Neural cell (in vitro differentiated cells): ENCODE data around the gene NTSR2. TPM values are rescaled to one million over a fixed set of nuclear protein-coding genes. Genes with fewer than 3 reads are reported as not detected.

ENCODE experiments used
- H2AFZ ChIP-seq: fragments of 200-600, 300-800 bp; sonication (generic), shearing (Covaris generic); 2 replicates; pipeline ENCODE4 v1.6.0; 2014; ENCODE audit warnings: low read depth, mild to moderate bottlenecking, antibody characterized with exemption, low read length, moderate library complexity
- H3F3A ChIP-seq: fragments of 200-600 bp; shearing (Covaris generic); 2 replicates; pipeline ENCODE4 v1.6.1; 2016; ENCODE audit warnings: mild to moderate bottlenecking, moderate library complexity, mixed read lengths, antibody characterized with exemption, low read length; ENCODE audit not compliant: insufficient read depth, poor library complexity, severe bottlenecking
- H3K27ac ChIP-seq: fragments of 200-600, 300-800 bp; sonication (generic), shearing (Covaris generic); 2 replicates; pipeline ENCODE4 v1.5.1; 2014; ENCODE audit warnings: mild to moderate bottlenecking, low read length, moderate library complexity
- H3K27me3 ChIP-seq: fragments of 300-800, 200-600 bp; sonication (generic), shearing (Covaris generic); 2 replicates; pipeline ENCODE4 v1.6.0; 2014; ENCODE audit warnings: mild to moderate bottlenecking, low read depth, low read length, moderate library complexity; ENCODE audit not compliant: insufficient read depth
- H3K36me3 ChIP-seq: fragments of 300-800, 200-600 bp; sonication (generic), shearing (Covaris generic); 2 replicates; pipeline ENCODE4 v1.5.1; 2014; ENCODE audit warnings: mild to moderate bottlenecking, antibody characterized with exemption, low read length, moderate library complexity; ENCODE audit not compliant: insufficient read depth
- H3K4me2 ChIP-seq: fragments of 300-800, 200-600 bp; sonication (generic), shearing (Covaris generic); 2 replicates; pipeline ENCODE4 v1.6.0; 2014; ENCODE audit warnings: mild to moderate bottlenecking, low read length
- H3K4me3 ChIP-seq: fragments of 300-800, 200-600 bp; sonication (generic), shearing (Covaris generic); 2 replicates; pipeline ENCODE4 v1.5.1; 2014; ENCODE audit warnings: mild to moderate bottlenecking, low read length, moderate library complexity
- H3K79me2 ChIP-seq: fragments of 200-600 bp; shearing (Covaris generic); replicated peaks from 2 replicates; pipeline ENCODE4 v1.6.0; 2014; ENCODE audit warnings: mild to moderate bottlenecking, low read length, moderate library complexity; ENCODE audit not compliant: insufficient read depth
- H3K9ac ChIP-seq: fragments of 300-800, 200-600 bp; sonication (generic), shearing (Covaris generic); 2 replicates; pipeline ENCODE4 v1.6.1; 2016; ENCODE audit warnings: mild to moderate bottlenecking, low read length, mixed read lengths
- H3K9me2 ChIP-seq: fragments of 200-600 bp; shearing (Covaris generic); 2 replicates; pipeline ENCODE4 v1.6.1; 2016; ENCODE audit warnings: mild to moderate bottlenecking, low read length, mixed read lengths; ENCODE audit not compliant: insufficient read depth
- H3K9me3 ChIP-seq: fragments of 200-600, 300-800 bp; sonication (generic), shearing (Covaris generic); 2 replicates; pipeline ENCODE4 v1.6.1; 2016; ENCODE audit warnings: mild to moderate bottlenecking, mixed run types, low read length, moderate library complexity, mixed read lengths
- H4K20me1 ChIP-seq: fragments of 200-600 bp; shearing (Covaris generic); 2 replicates; pipeline ENCODE4 v1.6.1; 2016; ENCODE audit warnings: mild to moderate bottlenecking, mixed run types; ENCODE audit not compliant: insufficient read depth
- EP300 ChIP-seq: fragments of 450-650 bp; conservative IDR thresholded peaks from 2 replicates; pipeline ENCODE4 v1.6.1; 2014; ENCODE audit warnings: antibody characterized with exemption, mild to moderate bottlenecking, moderate library complexity; ENCODE audit not compliant: poor library complexity, severe bottlenecking
- EZH2 ChIP-seq: fragments of 200-600, 300-800 bp; shearing (Covaris generic), sonication (generic); IDR thresholded peaks from 2 replicates; pipeline ENCODE4 v1.6.1; 2014; ENCODE audit warnings: antibody characterized with exemption, low read length, borderline replicate concordance, mild to moderate bottlenecking; ENCODE audit not compliant: insufficient read depth, poor library complexity, severe bottlenecking
- MXI1 ChIP-seq: fragments of 450-650 bp; conservative IDR thresholded peaks from 2 replicates; pipeline ENCODE4 v1.6.1; 2014; ENCODE audit warnings: antibody characterized with exemption, mild to moderate bottlenecking; ENCODE audit not compliant: poor library complexity, severe bottlenecking
- POLR2AphosphoS5 ChIP-seq: IDR thresholded peaks from 2 replicates; pipeline ENCODE4 v1.6.1; 2012
- RAD21 ChIP-seq: fragments of 450-650 bp; conservative IDR thresholded peaks from 2 replicates; pipeline ENCODE4 v1.6.1; 2014; ENCODE audit warnings: antibody characterized with exemption, mild to moderate bottlenecking, moderate library complexity
- REST ChIP-seq: IDR thresholded peaks from 2 replicates; pipeline ENCODE4 v1.6.1; 2012; ENCODE audit warnings: borderline replicate concordance
- SMC3 ChIP-seq: fragments of 450-650 bp; conservative IDR thresholded peaks from 2 replicates; pipeline ENCODE4 v1.6.1; 2014; ENCODE audit warnings: antibody characterized with exemption, mild to moderate bottlenecking, moderate library complexity; ENCODE audit not compliant: poor library complexity
- TAF1 ChIP-seq: IDR thresholded peaks from 2 replicates; pipeline ENCODE4 v1.6.1; 2012; ENCODE audit warnings: low read depth
- polyA plus RNA-seq: library from polyadenylated mRNA; depleted of rRNA; stranded (reverse); fragments of >200 nt; gene quantifications from 2 replicates; pipeline ENCODE4 v1.2.3, GENCODE V29; 2014
- TF ChIP-seq, protein P1 (sequence below): fragments of 450-650 bp; IDR thresholded peaks from 2 replicates; pipeline ENCODE4 v1.5.1; 2014; ENCODE audit warnings: antibody characterized with exemption, mild to moderate bottlenecking, moderate library complexity; ENCODE audit not compliant: poor library complexity, severe bottlenecking

The NTSR2 gene
- polyA plus RNA-seq, 1 donor from 2014 or later, result not detected

DNA sequence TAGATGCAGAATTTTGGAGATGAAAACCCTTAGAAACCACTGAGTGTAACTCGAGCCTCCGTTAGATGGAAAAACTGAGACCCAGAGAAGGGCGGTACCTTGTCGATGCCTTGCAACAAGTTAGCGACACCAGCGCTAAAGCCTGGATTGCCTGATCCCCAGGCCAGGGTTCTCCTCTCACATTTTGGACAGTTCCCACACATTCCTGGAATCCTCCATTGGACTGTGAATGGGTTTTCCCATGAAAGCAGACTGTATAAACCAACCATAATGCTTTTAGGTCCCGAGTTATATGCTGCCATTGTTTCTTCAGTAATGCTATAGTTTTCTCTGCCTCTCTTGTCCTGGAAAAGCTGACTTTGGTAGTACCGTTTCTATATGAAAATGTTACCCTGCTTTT, 39.3 kb upstream of the NTSR2 start:
- Histone ChIP-seq H3K27ac (no peak overlapping the region), H3K9me2 (no peaks in the 10 kb centered on the region), H3K36me3 (no peaks in the 10 kb centered on the region), H3K79me2 (no peaks in the 10 kb centered on the region), H2AFZ (no peak overlapping the region), H3K27me3 (no peaks in the 10 kb centered on the region), H4K20me1 (no peaks in the 10 kb centered on the region), H3K4me2 (no peak overlapping the region), H3K9me3 (no peaks in the 10 kb centered on the region), H3K4me3 (no peak overlapping the region), H3K9ac (no peak overlapping the region), H3F3A (no peaks in the 10 kb centered on the region)
- TF ChIP-seq RAD21, result no peak
- no peak for TF ChIP-seq SMC3
- TF ChIP-seq EP300, result no peak
- no peak for TF ChIP-seq TAF1
- TF ChIP-seq, protein P1, sequence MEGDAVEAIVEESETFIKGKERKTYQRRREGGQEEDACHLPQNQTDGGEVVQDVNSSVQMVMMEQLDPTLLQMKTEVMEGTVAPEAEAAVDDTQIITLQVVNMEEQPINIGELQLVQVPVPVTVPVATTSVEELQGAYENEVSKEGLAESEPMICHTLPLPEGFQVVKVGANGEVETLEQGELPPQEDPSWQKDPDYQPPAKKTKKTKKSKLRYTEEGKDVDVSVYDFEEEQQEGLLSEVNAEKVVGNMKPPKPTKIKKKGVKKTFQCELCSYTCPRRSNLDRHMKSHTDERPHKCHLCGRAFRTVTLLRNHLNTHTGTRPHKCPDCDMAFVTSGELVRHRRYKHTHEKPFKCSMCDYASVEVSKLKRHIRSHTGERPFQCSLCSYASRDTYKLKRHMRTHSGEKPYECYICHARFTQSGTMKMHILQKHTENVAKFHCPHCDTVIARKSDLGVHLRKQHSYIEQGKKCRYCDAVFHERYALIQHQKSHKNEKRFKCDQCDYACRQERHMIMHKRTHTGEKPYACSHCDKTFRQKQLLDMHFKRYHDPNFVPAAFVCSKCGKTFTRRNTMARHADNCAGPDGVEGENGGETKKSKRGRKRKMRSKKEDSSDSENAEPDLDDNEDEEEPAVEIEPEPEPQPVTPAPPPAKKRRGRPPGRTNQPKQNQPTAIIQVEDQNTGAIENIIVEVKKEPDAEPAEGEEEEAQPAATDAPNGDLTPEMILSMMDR, result no peak
- no peak for TF ChIP-seq REST
- TF ChIP-seq POLR2AphosphoS5, result no peak
- TF ChIP-seq EZH2, result no peak
- TF ChIP-seq MXI1, result no peak

GRCh38 chr2:11708106-11708505, 38.1 kb upstream of the NTSR2 start:
- Histone ChIP-seq H3K4me3 (no peak overlapping the region), H3K9me3 (no peaks in the 10 kb centered on the region), H2AFZ (no peak overlapping the region), H3K27ac (no peak overlapping the region), H3K27me3 (no peaks in the 10 kb centered on the region), H3K9me2 (no peaks in the 10 kb centered on the region), H3K4me2 (no peak overlapping the region), H3K36me3 (no peaks in the 10 kb centered on the region), H3F3A (no peaks in the 10 kb centered on the region), H4K20me1 (no peaks in the 10 kb centered on the region), H3K9ac (no peak overlapping the region), H3K79me2 (no peaks in the 10 kb centered on the region)
- TF ChIP-seq SMC3, result no peak
- TF ChIP-seq EZH2, result no peak
- TF ChIP-seq, protein P1, result no peak
- no peak for TF ChIP-seq MXI1
- TF ChIP-seq EP300, result no peak
- TF ChIP-seq RAD21, result no peak
- no peak for TF ChIP-seq REST
- no peak for TF ChIP-seq TAF1
- no peak for TF ChIP-seq POLR2AphosphoS5
